MCF 10A (cell line): Measurements from ENCODE around the gene MT1HL1. TPM values are rescaled to one million over a fixed set of nuclear protein-coding genes. Genes with fewer than 3 reads are reported as not detected.
"Not testable (repeated sequence)": the region's sequence is repeated elsewhere in the genome, so short reads cannot be mapped to it uniquely, and the experiment has no call there.

Source experiments
- BruUV-seq: library from RNA; stranded (reverse); fragments of 400-500 nt; replicated peaks from 2 replicates; lab custom pipeline; 2021; lab: Mats Ljungman, UMichigan
- CTCF ChIA-PET: fragments of 300-600 bp; sonication (Branson Sonifier 250); formaldehyde crosslinking; extraction: SDS; loops from one replicate; lab custom pipeline; 2021; ENCODE audit warnings: antibody characterized with exemption, inconsistent platforms; lab: Yijun Ruan, JAX
- POLR2A ChIA-PET: fragments of 300-600, 350-650 bp; sonication (Branson Sonifier 250); formaldehyde crosslinking; extraction: SDS; loops from one replicate; lab custom pipeline; 2020; ENCODE audit warnings: antibody characterized with exemption, inconsistent platforms; lab: Yijun Ruan, JAX
- DNase-seq: peaks from one replicate; pipeline ENCODE4 v3.0.0-alpha.2; 2018; ENCODE audit not compliant: unreplicated experiment
- H3K27ac Mint-ChIP-seq: one replicate; pipeline ENCODE4 v1.8.0; 2022; ENCODE audit warnings: mild to moderate bottlenecking, low read depth, mixed read lengths; ENCODE audit not compliant: unreplicated experiment
- H3K27me3 Mint-ChIP-seq: one replicate; pipeline ENCODE4 v1.8.0; 2022; ENCODE audit warnings: mixed read lengths; ENCODE audit not compliant: insufficient read depth, unreplicated experiment
- H3K36me3 Mint-ChIP-seq: one replicate; pipeline ENCODE4 v1.8.0; 2022; ENCODE audit warnings: mild to moderate bottlenecking, moderate library complexity, mixed read lengths; ENCODE audit not compliant: insufficient read depth, unreplicated experiment
- H3K4me1 Mint-ChIP-seq: one replicate; pipeline ENCODE4 v1.8.0; 2022; ENCODE audit warnings: mixed read lengths; ENCODE audit not compliant: insufficient read depth, unreplicated experiment
- H3K4me3 Mint-ChIP-seq: one replicate; pipeline ENCODE4 v1.8.0; 2022; ENCODE audit warnings: mild to moderate bottlenecking, moderate library complexity, mixed read lengths; ENCODE audit not compliant: unreplicated experiment
- H3K9me3 Mint-ChIP-seq: one replicate; pipeline ENCODE4 v1.8.0; 2022; ENCODE audit warnings: mixed read lengths; ENCODE audit not compliant: unreplicated experiment
- intact Hi-C: fragments of 100-400 bp; cut with micrococcal nuclease; formaldehyde crosslinking; loops from 2 replicates; pipeline ENCODE4 v1.14.1; 2022
- total RNA-seq: library from RNA; stranded (reverse); gene quantifications from 2 replicates; pipeline ENCODE4 v1.2.3, GENCODE V29; 2022
- TF ChIP-seq, protein P1 (sequence below): fragments of 200-600 bp; IDR thresholded peaks from one replicate; pipeline ENCODE4 v1.8.0; 2022; ENCODE audit warnings: antibody characterized with exemption, mild to moderate bottlenecking; ENCODE audit not compliant: unreplicated experiment

The MT1HL1 gene
- total RNA-seq, 1 experiment from 2014 or later: not detected

GRCh38 chr1:236980673-236981072 lies 23.6 kb downstream of the MT1HL1 start:
- H3K4me3 Mint-ChIP-seq: no peak overlapping the region
- TF ChIP-seq, protein P1, sequence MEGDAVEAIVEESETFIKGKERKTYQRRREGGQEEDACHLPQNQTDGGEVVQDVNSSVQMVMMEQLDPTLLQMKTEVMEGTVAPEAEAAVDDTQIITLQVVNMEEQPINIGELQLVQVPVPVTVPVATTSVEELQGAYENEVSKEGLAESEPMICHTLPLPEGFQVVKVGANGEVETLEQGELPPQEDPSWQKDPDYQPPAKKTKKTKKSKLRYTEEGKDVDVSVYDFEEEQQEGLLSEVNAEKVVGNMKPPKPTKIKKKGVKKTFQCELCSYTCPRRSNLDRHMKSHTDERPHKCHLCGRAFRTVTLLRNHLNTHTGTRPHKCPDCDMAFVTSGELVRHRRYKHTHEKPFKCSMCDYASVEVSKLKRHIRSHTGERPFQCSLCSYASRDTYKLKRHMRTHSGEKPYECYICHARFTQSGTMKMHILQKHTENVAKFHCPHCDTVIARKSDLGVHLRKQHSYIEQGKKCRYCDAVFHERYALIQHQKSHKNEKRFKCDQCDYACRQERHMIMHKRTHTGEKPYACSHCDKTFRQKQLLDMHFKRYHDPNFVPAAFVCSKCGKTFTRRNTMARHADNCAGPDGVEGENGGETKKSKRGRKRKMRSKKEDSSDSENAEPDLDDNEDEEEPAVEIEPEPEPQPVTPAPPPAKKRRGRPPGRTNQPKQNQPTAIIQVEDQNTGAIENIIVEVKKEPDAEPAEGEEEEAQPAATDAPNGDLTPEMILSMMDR: no peak
- H3K4me1 Mint-ChIP-seq: no peaks in the 10 kb centered on the region
- POLR2A ChIA-PET: no interaction called here
- H3K27ac Mint-ChIP-seq: no peak overlapping the region
- H3K36me3 Mint-ChIP-seq: no peaks in the 10 kb centered on the region
- H3K27me3 Mint-ChIP-seq: peaks cover 28% of the 10 kb centered on the region
- no peaks in the 10 kb centered on the region for H3K9me3 Mint-ChIP-seq
- BruUV-seq: no TSS peak
- CTCF ChIA-PET: interaction anchor here (1.6 kb wide), 1 partner anchor 9 kb away, joined by 3 read pairs; no protein-coding TSS in a partner anchor
- DNase-seq: no peak
- intact Hi-C loops: no loop called here

- Mint-ChIP-seq H3K4me1 (no peaks in the 10 kb centered on the region), H3K4me3 (no peak overlapping the region), H3K9me3 (no peaks in the 10 kb centered on the region), H3K36me3 (no peaks in the 10 kb centered on the region), H3K27me3 (peaks cover 17% of the 10 kb centered on the region), H3K27ac (no peak overlapping the region)
- no peak for DNase-seq
- CTCF ChIA-PET: interaction anchor here (0.6 to 1.6 kb wide), 7 partner anchors 10 to 772 kb away, joined by 3 to 4 read pairs (median 3); no protein-coding TSS in a partner anchor
- intact Hi-C loops: loop anchor here (10.0 kb wide), 1 partner anchor 585 kb away; no protein-coding TSS in a partner anchor
- POLR2A ChIA-PET: no interaction called here
- TF ChIP-seq, protein P1: no peak
- BruUV-seq: no TSS peak
These were observed 24.9 kb downstream of the MT1HL1 start for GRCh38 chr1:236979149-236979900.

GRCh38 chr1:236978740-236979139 lies 25.5 kb downstream of the MT1HL1 start:
- no peaks in the 10 kb centered on the region for H3K36me3 Mint-ChIP-seq
- CTCF ChIA-PET: interaction anchor here (1.3 to 1.6 kb wide), 2 partner anchors 12 to 409 kb away, joined by 3 read pairs; no protein-coding TSS in a partner anchor
- DNase-seq: no peak
- H3K27me3 Mint-ChIP-seq: peaks cover 11% of the 10 kb centered on the region
- BruUV-seq: no TSS peak
- TF ChIP-seq, protein P1: no peak
- H3K4me3 Mint-ChIP-seq: no peak overlapping the region
- no peaks in the 10 kb centered on the region for H3K9me3 Mint-ChIP-seq
- POLR2A ChIA-PET: no interaction called here
- intact Hi-C loops: loop anchor here (10.0 kb wide), 1 partner anchor 586 kb away; no protein-coding TSS in a partner anchor
- no peak overlapping the region for H3K27ac Mint-ChIP-seq
- H3K4me1 Mint-ChIP-seq: no peaks in the 10 kb centered on the region

- TF ChIP-seq, protein P1: no peak
- no TSS peak for BruUV-seq
- no peak overlapping the region for H3K27ac Mint-ChIP-seq
- H3K4me1 Mint-ChIP-seq: no peaks in the 10 kb centered on the region
- no peaks in the 10 kb centered on the region for H3K27me3 Mint-ChIP-seq
- intact Hi-C loops: loop anchor here (10.0 kb wide), 1 partner anchor 589 kb away; no protein-coding TSS in a partner anchor
- H3K36me3 Mint-ChIP-seq: no peaks in the 10 kb centered on the region
- ChIA-PET POLR2A (interaction anchor here (1.5 kb wide), 1 partner anchor 9 kb away, joined by 5 read pairs; no protein-coding TSS in a partner anchor), CTCF (interaction anchor here (0.6 kb wide), 1 partner anchor 137 kb away, joined by 3 read pairs; no protein-coding TSS in a partner anchor)
- no peak overlapping the region for H3K4me3 Mint-ChIP-seq
- no peaks in the 10 kb centered on the region for H3K9me3 Mint-ChIP-seq
- DNase-seq: no peak
These were observed 28.8 kb downstream of the MT1HL1 start for GRCh38 chr1:236975461-236975860.

DNA sequence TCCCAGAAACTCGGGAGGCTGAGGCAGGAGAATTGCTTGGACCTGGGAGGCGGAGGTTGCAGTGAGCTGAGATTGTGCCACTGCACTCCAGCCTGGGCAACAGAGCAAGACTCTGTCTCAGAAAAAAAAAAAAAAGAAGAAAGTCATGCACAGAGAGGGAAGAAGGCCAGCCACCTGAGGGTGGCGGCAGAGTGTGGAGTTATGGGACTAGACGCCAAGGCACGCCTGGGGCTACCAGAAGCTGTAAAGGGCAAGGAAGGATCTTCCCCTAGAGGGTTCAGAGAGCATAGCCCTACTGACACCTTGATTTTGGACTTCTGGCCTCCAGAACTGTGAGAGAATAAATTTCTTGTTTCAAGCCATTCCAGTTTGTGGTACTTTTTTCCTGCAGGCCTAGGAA lies 30.2 kb downstream of the MT1HL1 start:
- POLR2A ChIA-PET, H3K27ac Mint-ChIP-seq, BruUV-seq, H3K36me3 Mint-ChIP-seq, H3K27me3 Mint-ChIP-seq, H3K9me3 Mint-ChIP-seq, H3K4me3 Mint-ChIP-seq, H3K4me1 Mint-ChIP-seq: not testable (repeated sequence)
- DNase-seq: peak; percentile 48
- intact Hi-C loops: loop anchor here (1.0 to 10.0 kb wide), 2 partner anchors 412 to 591 kb away; no protein-coding TSS in a partner anchor
- CTCF ChIA-PET: interaction anchor here (0.9 kb wide), 1 partner anchor 122 kb away, joined by 3 read pairs; no protein-coding TSS in a partner anchor
